Hematopoietic multipotent progenitor cell treated with erythropoietin and hydrocortisone succinate and interleukin-3 and kit ligand, for 8 days (in vitro differentiated cells): ENCODE results near the gene SERINC2.

Experiments used
- DNase-seq: peaks from one replicate; pipeline ENCODE4 v3.0.0-alpha.2; 2015

Gene SERINC2

GRCh38 chr1:31412732-31413404 is at the start of gene SERINC2:
TSS of gene SERINC2 (plus strand) at chr1:31413213. CDS start at chr1:31413266, 53 bp downstream.
- no peak for DNase-seq

DNA sequence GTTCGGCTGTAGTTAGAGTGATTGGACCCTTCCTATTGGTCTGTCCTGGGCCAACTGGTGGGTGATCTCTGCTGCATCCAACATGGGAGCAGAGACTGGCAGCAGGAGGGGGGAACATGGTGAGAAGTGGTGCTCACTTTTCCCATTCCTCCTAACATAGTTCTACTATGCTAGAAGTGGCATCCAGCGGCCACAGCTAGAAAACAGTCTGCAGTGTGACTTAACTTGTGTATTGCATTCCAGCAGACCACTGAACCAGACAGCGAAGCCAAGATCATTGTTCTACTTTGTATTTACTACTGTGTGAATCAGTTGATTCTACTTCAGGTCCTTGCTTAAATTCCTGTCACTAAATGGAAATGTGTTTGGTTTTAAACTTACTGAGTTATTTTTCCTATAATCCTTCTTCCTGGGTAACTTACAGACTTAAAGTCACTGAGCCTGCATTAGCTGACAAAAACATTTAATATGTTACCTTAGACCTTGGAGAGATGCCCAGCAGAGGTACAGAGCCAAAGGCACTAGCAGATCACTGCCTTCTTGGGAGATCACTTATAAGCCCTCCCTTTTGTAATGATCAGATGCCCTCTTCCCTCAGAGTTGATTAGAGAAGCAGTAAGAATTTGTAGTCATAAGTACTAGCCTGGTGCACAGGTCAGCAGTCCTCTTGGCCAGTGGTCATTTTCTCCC is 48.3 kb upstream of the SERINC2 start:
- no peak for DNase-seq

DNA sequence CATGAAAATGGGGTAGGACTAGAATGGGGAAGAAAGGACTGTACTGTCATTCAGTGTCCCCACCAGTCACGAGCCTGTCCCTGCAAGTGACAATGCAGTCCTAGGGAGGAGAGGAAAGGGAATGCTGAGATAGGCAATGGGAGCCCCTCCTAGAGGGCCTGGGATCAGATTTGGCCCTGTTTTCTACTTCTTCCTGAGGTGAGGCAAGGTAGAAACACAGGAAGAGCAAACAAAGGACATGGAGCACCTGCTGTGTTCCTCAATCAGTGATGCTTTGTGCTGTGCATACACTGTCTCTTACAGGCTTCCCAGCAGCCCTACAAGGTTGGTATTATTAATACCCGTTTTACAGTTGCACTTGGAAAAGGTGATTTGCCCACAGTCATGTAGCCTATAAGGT is 46.2 kb upstream of the SERINC2 start:
- DNase-seq: no peak

- peak; percentile 88 for DNase-seq
Observed at GRCh38 chr1:31368611-31369107, 44.4 kb upstream of the SERINC2 start.

DNA sequence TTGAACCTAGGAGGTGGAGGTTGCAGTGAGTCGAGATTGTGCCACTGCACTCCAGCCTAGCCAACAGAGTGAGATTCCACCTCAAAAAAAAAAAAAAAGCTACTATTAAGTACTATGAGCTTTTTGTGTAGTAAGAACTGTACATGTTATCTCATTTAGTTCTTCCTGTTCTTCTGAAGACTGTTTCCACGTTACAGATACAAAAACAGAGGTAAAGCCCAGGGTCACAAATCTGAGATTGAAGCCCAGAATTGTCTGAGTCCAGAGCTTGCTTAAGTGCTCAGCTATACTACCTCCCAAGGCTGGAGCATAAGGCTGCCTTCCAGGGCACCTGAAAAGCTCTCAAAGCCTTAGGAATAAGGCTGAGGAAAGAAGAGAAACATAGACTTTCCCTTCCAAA is 43.0 kb upstream of the SERINC2 start:
- DNase-seq: no peak

DNA sequence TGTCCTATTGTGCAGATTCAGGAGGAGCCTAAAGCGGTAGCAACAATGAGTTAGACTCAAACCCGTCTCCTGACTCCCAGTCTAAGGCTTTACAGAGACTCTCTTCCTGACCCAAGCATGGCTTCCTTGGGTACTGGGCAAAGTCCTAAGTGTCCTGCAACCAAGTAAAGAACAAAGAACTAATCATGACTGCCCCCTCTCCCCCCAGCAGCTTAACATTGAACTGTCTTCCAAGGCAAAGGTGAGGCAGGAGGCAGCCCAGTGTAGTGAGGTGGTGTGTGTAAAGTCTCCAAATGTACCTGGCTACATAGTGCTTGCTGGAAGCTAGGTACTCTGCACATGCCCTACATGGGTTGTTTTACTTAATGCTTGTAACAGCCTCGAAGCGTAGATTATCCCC is 42.4 kb upstream of the SERINC2 start:
- DNase-seq: no peak

DNA sequence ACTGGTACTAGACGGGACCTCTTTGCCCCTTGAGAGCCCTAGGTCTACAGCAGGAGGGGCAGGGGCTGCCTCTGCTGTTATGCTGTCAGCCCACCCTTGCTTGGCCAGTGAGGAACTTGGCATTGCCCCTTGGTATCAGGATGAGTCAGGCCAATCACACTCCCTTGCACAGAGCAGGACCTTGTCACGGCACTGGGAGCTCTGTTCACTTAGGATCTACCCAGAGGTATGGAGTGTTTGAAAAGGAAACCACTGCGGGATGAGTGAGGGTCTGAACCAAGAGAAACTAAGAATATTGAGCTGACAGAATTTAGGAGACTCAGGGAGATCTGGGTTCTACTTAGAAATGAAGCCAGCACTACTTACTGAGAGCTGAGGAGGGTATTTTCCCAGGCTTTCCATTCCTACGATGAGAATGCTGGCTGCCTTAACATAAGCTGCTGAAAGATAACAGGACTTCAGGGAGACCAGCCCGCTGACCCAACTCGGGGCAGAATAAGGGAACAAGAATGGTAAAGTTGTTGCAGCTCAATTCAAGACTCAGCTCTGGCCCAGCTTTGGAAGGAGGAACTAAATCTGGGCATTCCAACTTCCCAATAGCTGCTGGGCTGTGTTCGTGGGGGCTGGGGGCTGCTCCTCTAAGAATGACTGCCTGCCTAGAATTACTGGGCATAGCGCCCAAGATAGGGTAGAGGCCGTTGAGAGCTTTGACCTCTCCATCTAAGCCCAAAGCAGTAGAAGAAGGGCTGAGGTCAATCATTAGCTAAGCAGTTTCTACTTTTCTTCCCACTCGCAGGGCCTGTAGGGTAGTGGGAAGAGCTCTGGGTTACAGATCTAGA is 41.7 kb upstream of the SERINC2 start:
- DNase-seq: no peak

DNA sequence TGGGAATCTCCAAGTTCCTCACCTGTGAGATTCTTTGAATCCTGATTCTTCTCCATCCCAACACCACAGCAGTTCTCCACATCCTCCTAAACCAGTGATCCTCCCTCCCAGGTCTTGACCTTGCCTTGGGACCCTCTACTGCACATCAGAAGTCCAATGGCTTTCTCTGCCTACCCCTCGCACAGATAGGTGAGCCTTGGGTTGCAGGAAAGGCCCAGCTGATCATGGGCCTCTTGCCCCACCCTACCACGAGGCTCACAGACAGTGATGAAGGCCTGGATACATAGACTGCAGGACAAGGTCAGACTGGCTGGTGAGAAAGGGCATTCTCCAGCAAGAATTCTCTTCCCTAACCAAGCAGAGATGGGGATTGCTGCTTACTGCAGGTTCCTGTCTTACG is 41.0 kb upstream of the SERINC2 start:
- DNase-seq: no peak

GRCh38 chr1:31372751-31373055 is 40.3 kb upstream of the SERINC2 start:
- DNase-seq: no peak

- DNase-seq: peak; percentile 62
Observed at GRCh38 chr1:31373056-31373896, 39.7 kb upstream of the SERINC2 start, which contains the start of gene FABP3. TSS of gene FABP3 (minus strand) at chr1:31373076. CDS start at chr1:31373014, 62 bp downstream.

GRCh38 chr1:31373897-31374486 is 39.0 kb upstream of the SERINC2 start:
- no peak for DNase-seq

DNA sequence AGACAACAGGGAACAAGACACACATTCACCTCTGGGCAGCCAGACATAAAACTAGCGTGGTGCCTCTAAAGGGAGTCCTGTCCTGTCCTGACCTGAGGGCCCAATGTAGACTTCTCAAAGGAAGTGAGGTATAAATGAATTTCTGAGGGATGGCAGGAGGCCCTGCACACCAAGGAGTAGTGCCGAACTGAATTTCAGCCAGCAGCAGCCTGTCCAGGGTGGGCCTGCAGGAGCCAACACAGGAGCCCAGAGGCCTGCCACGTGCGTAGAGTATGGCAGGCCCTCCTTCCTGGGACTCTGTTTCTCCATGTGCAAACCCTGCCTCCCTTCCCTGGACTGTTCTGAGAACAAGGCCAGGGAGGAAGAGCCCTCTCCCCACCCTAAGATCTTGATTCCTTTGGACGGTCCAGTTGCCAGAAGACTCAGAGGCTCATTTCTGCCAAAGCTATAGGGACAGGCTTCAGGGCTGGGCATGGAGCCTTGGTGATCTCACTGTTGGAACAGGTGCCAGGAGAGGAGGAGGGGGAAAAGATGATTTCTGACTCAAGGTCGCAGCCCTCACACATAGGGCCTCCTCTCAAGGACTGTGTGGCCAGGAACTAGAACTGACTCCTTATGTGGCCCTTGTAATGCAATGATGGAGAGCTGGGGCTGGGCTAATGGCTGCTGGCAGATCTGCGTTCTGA is 38.4 kb upstream of the SERINC2 start:
- no peak for DNase-seq

GRCh38 chr1:31376375-31377134 is 36.5 kb upstream of the SERINC2 start:
- no peak for DNase-seq

- DNase-seq: no peak
Observed at GRCh38 chr1:31377364-31377863, 35.6 kb upstream of the SERINC2 start.

GRCh38 chr1:31378001-31378400 is 35.0 kb upstream of the SERINC2 start:
- DNase-seq: no peak

DNA sequence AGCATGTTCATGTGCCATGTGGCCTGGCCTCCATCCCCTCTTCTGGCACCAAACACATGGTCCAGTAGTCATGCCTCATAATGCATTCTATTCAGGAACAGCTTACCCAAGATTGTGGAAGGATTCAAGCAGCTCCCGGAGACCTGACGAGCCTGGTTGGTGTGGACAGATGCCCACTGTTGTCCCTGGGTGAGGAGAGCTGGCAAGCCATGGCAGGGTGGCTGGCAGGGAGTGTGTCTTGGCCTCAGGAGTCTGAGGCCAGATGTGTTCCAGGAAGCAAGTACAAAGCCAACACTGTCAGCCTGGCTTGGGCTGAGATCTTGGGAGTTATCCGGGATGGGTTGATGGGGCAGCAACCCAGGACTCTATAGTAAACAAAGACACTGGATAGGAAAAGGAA is 32.8 kb upstream of the SERINC2 start:
- DNase-seq: no peak

GRCh38 chr1:31381394-31382294 is 31.4 kb upstream of the SERINC2 start:
- DNase-seq: no peak

GRCh38 chr1:31382379-31382989 is 30.5 kb upstream of the SERINC2 start:
- DNase-seq: no peak

DNA sequence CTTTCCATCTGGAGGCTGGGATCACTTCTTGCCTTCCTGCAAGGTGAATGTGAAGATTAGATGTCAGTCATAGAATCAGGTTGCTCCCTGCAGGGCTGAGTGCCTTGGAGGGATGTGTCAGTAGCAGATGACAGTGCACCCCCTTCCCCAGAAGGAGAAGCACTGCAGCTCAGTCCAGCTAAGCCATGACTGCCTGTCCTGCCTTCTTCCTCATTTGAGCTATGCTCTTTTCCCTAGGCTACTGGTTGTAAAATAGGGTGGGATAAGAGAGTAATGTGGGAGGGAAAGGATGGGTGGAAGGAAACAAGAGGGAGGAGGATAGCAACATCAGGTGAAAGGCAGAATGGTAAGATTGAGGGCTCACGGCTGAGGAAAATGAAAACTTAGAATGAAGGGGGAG is 29.0 kb upstream of the SERINC2 start:
- DNase-seq: no peak
